HG02981 (cell line): ENCODE results near the gene GFPT2.

Experiments used
- ATAC-seq: cut with Tn5 transposase; IDR thresholded peaks from one replicate; pipeline ENCODE4 v1.9.1; 2021; ENCODE audit warnings: mild to moderate bottlenecking, moderate library complexity; ENCODE audit not compliant: unreplicated experiment

Gene GFPT2

GRCh38 chr5:180378438-180379344 is 25.6 kb upstream of the GFPT2 start:
- no peak for ATAC-seq

- no peak for ATAC-seq
Observed at GRCh38 chr5:180377556-180378197, 24.5 kb upstream of the GFPT2 start.

GRCh38 chr5:180376511-180376910 is 23.4 kb upstream of the GFPT2 start:
- no peak for ATAC-seq

GRCh38 chr5:180375955-180376354 is 22.8 kb upstream of the GFPT2 start:
- no peak for ATAC-seq

- ATAC-seq = no peak
Observed at GRCh38 chr5:180375291-180375690, 22.2 kb upstream of the GFPT2 start.

GRCh38 chr5:180373870-180374269 is 20.7 kb upstream of the GFPT2 start:
- no peak for ATAC-seq

- no peak for ATAC-seq
Observed at GRCh38 chr5:180373454-180373853, 20.3 kb upstream of the GFPT2 start.

GRCh38 chr5:180371949-180372348 is 18.8 kb upstream of the GFPT2 start:
- ATAC-seq = no peak

- no peak for ATAC-seq
Observed at GRCh38 chr5:180370861-180371641, 17.9 kb upstream of the GFPT2 start.

GRCh38 chr5:180367991-180368390 is 14.9 kb upstream of the GFPT2 start:
- ATAC-seq = no peak

- ATAC-seq = no peak
Observed at GRCh38 chr5:180367300-180367699, 14.2 kb upstream of the GFPT2 start.

GRCh38 chr5:180366326-180366725 is 13.2 kb upstream of the GFPT2 start:
- ATAC-seq = no peak

GRCh38 chr5:180365829-180366228 is 12.7 kb upstream of the GFPT2 start:
- no peak for ATAC-seq

- no peak for ATAC-seq
Observed at GRCh38 chr5:180364306-180364856, 11.2 kb upstream of the GFPT2 start.

GRCh38 chr5:180360078-180360957 is 7.2 kb upstream of the GFPT2 start:
- ATAC-seq = no peak

GRCh38 chr5:180358694-180359093 is 5.6 kb upstream of the GFPT2 start:
- no peak for ATAC-seq

- ATAC-seq = no peak
Observed at GRCh38 chr5:180358179-180358578, 5.0 kb upstream of the GFPT2 start.

- ATAC-seq = no peak
Observed at GRCh38 chr5:180354966-180355365, 1.8 kb upstream of the GFPT2 start.

GRCh38 chr5:180353980-180354452 is 880 bp upstream of the GFPT2 start:
- ATAC-seq = no peak
